GM15510 (cell line): ENCODE measurements around the gene FNDC5.

Experiments used
- POLR2A ChIP-seq: IDR thresholded peaks from 3 replicates; pipeline ENCODE4 v1.6.1; 2011; ENCODE audit warnings: borderline replicate concordance; ENCODE audit not compliant: insufficient read length; ENCODE audit errors: extremely low read depth

Gene FNDC5

GRCh38 chr1:32870615-32871363 lies at the start of gene FNDC5:
FNDC5 (minus strand) TSS chr1:32870912.
- TF ChIP-seq POLR2A: no peak

- no peak for TF ChIP-seq POLR2A
Observed at GRCh38 chr1:32919811-32920733, 49.4 kb upstream of the FNDC5 start.

GRCh38 chr1:32918179-32918578 lies 47.5 kb upstream of the FNDC5 start:
- no peak for TF ChIP-seq POLR2A

- no peak for TF ChIP-seq POLR2A
Observed at GRCh38 chr1:32917521-32917920, 46.8 kb upstream of the FNDC5 start.

- no peak for TF ChIP-seq POLR2A
Observed at GRCh38 chr1:32915766-32916706, 45.3 kb upstream of the FNDC5 start.

- TF ChIP-seq POLR2A: no peak
Observed at GRCh38 chr1:32910319-32910718, 39.6 kb upstream of the FNDC5 start.

- no peak for TF ChIP-seq POLR2A
Observed at GRCh38 chr1:32907435-32907834, 36.7 kb upstream of the FNDC5 start.

- no peak for TF ChIP-seq POLR2A
Observed at GRCh38 chr1:32906654-32907053, 35.9 kb upstream of the FNDC5 start.

- no peak for TF ChIP-seq POLR2A
Observed at GRCh38 chr1:32904797-32905196, 34.1 kb upstream of the FNDC5 start.

GRCh38 chr1:32903991-32904785 lies 33.5 kb upstream of the FNDC5 start:
- TF ChIP-seq POLR2A: no peak

GRCh38 chr1:32902535-32902920 lies 31.8 kb upstream of the FNDC5 start:
- no peak for TF ChIP-seq POLR2A

GRCh38 chr1:32901823-32902534 lies 31.3 kb upstream of the FNDC5 start:
- TF ChIP-seq POLR2A: no peak
